CD4-positive, alpha-beta T cell treated with Interferon alpha-2 for 1 hour (primary cell): ENCODE measurements around the gene MFAP5.
"Not testable (repeated sequence)": the region's sequence is repeated elsewhere in the genome, so short reads cannot be mapped to it uniquely, and the experiment has no call there.

Experiments used
- DNase-seq, 2 donors: peaks; one replicate each; pipeline ENCODE4 v3.0.0-alpha.2; 2020 to 2022

Gene MFAP5

GRCh38 chr12:8624750-8625149 is 37.9 kb downstream of the MFAP5 start:
- DNase-seq, result not testable (repeated sequence)

- DNase-seq, result no peak
Observed at GRCh38 chr12:8622646-8623045, 40.0 kb downstream of the MFAP5 start.

GRCh38 chr12:8615206-8615605 is 47.4 kb downstream of the MFAP5 start:
- DNase-seq, result no peak

GRCh38 chr12:8613881-8614280 is 48.7 kb downstream of the MFAP5 start:
- DNase-seq, result not testable (repeated sequence)

- no peak for DNase-seq
Observed at GRCh38 chr12:8612629-8613028, 50.0 kb downstream of the MFAP5 start, which contains the start of gene AICDA. TSS of gene AICDA (minus strand) at chr12:8612859. CDS start at chr12:8612767, 92 bp downstream.

- DNase-seq, result peak in 1 of 2 donors; percentile 30
Observed at GRCh38 chr12:8609061-8609570, 53.5 kb downstream of the MFAP5 start.

- DNase-seq, result no peak
Observed at GRCh38 chr12:8606890-8607289, 55.7 kb downstream of the MFAP5 start.

GRCh38 chr12:8605057-8605456 is 57.6 kb downstream of the MFAP5 start:
- DNase-seq, result no peak

DNA sequence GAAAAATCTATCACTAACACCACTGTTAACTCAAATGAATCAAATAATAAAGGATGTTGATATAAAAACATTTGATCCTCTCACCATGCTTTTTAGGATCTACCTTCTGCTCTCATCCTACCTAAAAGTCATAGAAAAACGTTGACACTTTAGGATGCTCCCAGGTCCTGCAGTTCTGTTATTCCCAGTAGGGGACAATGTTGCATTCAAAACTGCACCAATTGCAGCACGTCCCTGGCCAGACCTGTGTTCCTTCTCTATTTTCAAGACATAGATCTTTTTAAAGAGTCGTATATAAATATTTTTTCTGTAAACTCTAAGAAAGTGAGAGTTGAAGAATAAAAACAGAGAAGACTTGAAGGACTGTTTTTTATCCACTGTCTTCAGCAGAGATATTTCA is 58.8 kb downstream of the MFAP5 start:
- DNase-seq, result no peak

GRCh38 chr12:8603286-8603685 is 59.3 kb downstream of the MFAP5 start:
- DNase-seq, result no peak

- no peak for DNase-seq
Observed at GRCh38 chr12:8596561-8596960, 66.1 kb downstream of the MFAP5 start.
